CD8-positive, alpha-beta memory T cell (primary cell): ENCODE results near the gene TMCC1. TPM values are rescaled to one million over a fixed set of nuclear protein-coding genes. Genes with fewer than 3 reads are reported as not detected.
"Not testable (repeated sequence)": the region's sequence is repeated elsewhere in the genome, so short reads cannot be mapped to it uniquely, and the experiment has no call there.

Source experiments
- CTCF ChIA-PET: fragments of 350-600 bp; sonication (Branson Sonifier 250); formaldehyde crosslinking; loops from one replicate; lab custom pipeline; 2021; ENCODE audit warnings: antibody characterized with exemption; lab: Charles Lee
- POLR2A ChIA-PET: fragments of 350-600 bp; sonication (Branson Sonifier 250); formaldehyde crosslinking; loops from one replicate; lab custom pipeline; 2021; ENCODE audit warnings: antibody characterized with exemption; lab: Charles Lee
- DNase-seq, 5 donors: peaks; one replicate each; pipeline versions ENCODE4 v3.0.0 to v3.0.0-alpha.2; 2020 to 2022; ENCODE audit warnings: mixed read lengths in 1 of 5
- H3K27ac ChIP-seq: one replicate; pipeline ENCODE4 v1.7.0; 2013; ENCODE audit warnings: low read depth, mild to moderate bottlenecking, low read length, moderate library complexity
- H3K27me3 ChIP-seq: 2 replicates; pipeline ENCODE4 v1.7.0; 2013; ENCODE audit warnings: low read length, mild to moderate bottlenecking; ENCODE audit not compliant: insufficient read depth, poor library complexity, severe bottlenecking
- H3K36me3 ChIP-seq: 2 replicates; pipeline ENCODE4 v1.7.0; 2013; ENCODE audit warnings: mild to moderate bottlenecking, low read length, moderate library complexity; ENCODE audit not compliant: insufficient read depth
- H3K4me1 ChIP-seq: 2 replicates; pipeline ENCODE4 v1.7.0; 2013; ENCODE audit warnings: mild to moderate bottlenecking, low read length, moderate library complexity; ENCODE audit not compliant: insufficient read depth
- H3K4me3 ChIP-seq: 2 replicates; pipeline ENCODE4 v1.7.0; 2013; ENCODE audit warnings: mild to moderate bottlenecking, low read length
- H3K9me3 ChIP-seq: 2 replicates; pipeline ENCODE4 v1.7.0; 2013; ENCODE audit warnings: mild to moderate bottlenecking, low read length
- H3K27ac Mint-ChIP-seq, 8 donors: one replicate each; pipeline ENCODE4 v1.8.0; 2020 to 2021; ENCODE audit warnings: mixed read lengths in 8 of 8, mild to moderate bottlenecking in 6 of 8, inconsistent platforms in 3 of 8, moderate library complexity in 3 of 8
- H3K27me3 Mint-ChIP-seq, 2 donors: one replicate each; pipeline ENCODE4 v1.8.0; 2020 to 2021; ENCODE audit warnings: mixed read lengths in 2 of 2, mild to moderate bottlenecking in 1 of 2, moderate library complexity in 1 of 2
- H3K36me3 Mint-ChIP-seq, 3 donors: one replicate each; pipeline ENCODE4 v1.8.0; 2020 to 2021; ENCODE audit warnings: mixed read lengths in 3 of 3, inconsistent platforms in 1 of 3, mild to moderate bottlenecking in 1 of 3
- H3K4me1 Mint-ChIP-seq, 3 donors: one replicate each; pipeline ENCODE4 v1.8.0; 2020 to 2021; ENCODE audit warnings: mixed read lengths in 3 of 3, inconsistent platforms in 1 of 3, mild to moderate bottlenecking in 1 of 3
- H3K4me3 Mint-ChIP-seq, 7 donors: one replicate each; pipeline ENCODE4 v1.8.0; 2020 to 2021; ENCODE audit warnings: mixed read lengths in 7 of 7, mild to moderate bottlenecking in 6 of 7, moderate library complexity in 4 of 7, inconsistent platforms in 2 of 7
- H3K9me3 Mint-ChIP-seq, 5 donors: one replicate each; pipeline ENCODE4 v1.8.0; 2020 to 2022; ENCODE audit warnings: mixed read lengths in 5 of 5, mild to moderate bottlenecking in 3 of 5, moderate library complexity in 2 of 5, inconsistent platforms in 1 of 5
- polyA plus RNA-seq: library from polyadenylated mRNA; unstranded; fragments of 300-500 nt; fragmentation: Illumina TruSeq; gene quantifications from one replicate; pipeline ENCODE4 v1.2.3, GENCODE V29; 2021
- total RNA-seq, 2 experiments: library from RNA; stranded (reverse); gene quantifications; one replicate each; pipeline ENCODE4 v1.2.3, GENCODE V29; 2021

TMCC1 gene
- total and polyA plus RNA-seq, 3 experiments from 2014 or later, result 5.6 to 18.6 (median 16.0) TPM

GRCh38 chr3:129917423-129918007 is 24.0 kb upstream of the TMCC1 start:
- no peaks in the 10 kb centered on the region for H3K4me1 ChIP-seq
- H3K4me3 ChIP-seq, result no peak overlapping the region
- POLR2A ChIA-PET, result no interaction called here
- CTCF ChIA-PET, result no interaction called here
- Mint-ChIP-seq H3K4me1 (no peaks in the 10 kb centered on the region), H3K27ac (no peak overlapping the region), H3K9me3 (peaks cover 0 to 43% (median 41%) of the 10 kb centered on the region in 5 donors), H3K36me3 (peaks cover 0 to 4% (median 0%) of the 10 kb centered on the region in 3 donors), H3K27me3 (peaks cover 8 to 10% of the 10 kb centered on the region in 2 donors), H3K4me3 (no peak overlapping the region)
- peaks cover 19% of the 10 kb centered on the region for H3K9me3 ChIP-seq
- H3K27ac ChIP-seq, result no peak overlapping the region
- no peaks in the 10 kb centered on the region for H3K27me3 ChIP-seq
- H3K36me3 ChIP-seq, result no peaks in the 10 kb centered on the region
- no peak for DNase-seq

GRCh38 chr3:129913618-129914017 is 20.1 kb upstream of the TMCC1 start:
- ChIA-PET CTCF (no interaction called here), POLR2A (no interaction called here)
- Mint-ChIP-seq H3K4me3 (no peak overlapping the region), H3K27me3 (peaks cover 6 to 12% of the 10 kb centered on the region in 2 donors), H3K27ac (no peak overlapping the region), H3K9me3 (peaks cover 0 to 35% (median 31%) of the 10 kb centered on the region in 5 donors), H3K4me1 (no peaks in the 10 kb centered on the region), H3K36me3 (peaks cover 0 to 5% (median 2%) of the 10 kb centered on the region in 3 donors)
- no peak overlapping the region for H3K27ac ChIP-seq
- no peaks in the 10 kb centered on the region for H3K27me3 ChIP-seq
- no peak for DNase-seq
- no peaks in the 10 kb centered on the region for H3K4me1 ChIP-seq
- peaks cover 19% of the 10 kb centered on the region for H3K9me3 ChIP-seq
- no peak overlapping the region for H3K4me3 ChIP-seq
- no peaks in the 10 kb centered on the region for H3K36me3 ChIP-seq

- peaks cover under 1 to 26% (median 24%) of the 10 kb centered on the region in 5 donors for H3K9me3 Mint-ChIP-seq
- H3K27ac ChIP-seq, result no peak overlapping the region
- CTCF ChIA-PET, result interaction anchor here (0.7 kb wide), 1 partner anchor 714 kb away, joined by 3 read pairs; no protein-coding TSS in a partner anchor
- H3K4me1 ChIP-seq, result no peaks in the 10 kb centered on the region
- peaks cover 6% of the 10 kb centered on the region for H3K9me3 ChIP-seq
- H3K27me3 ChIP-seq, result no peaks in the 10 kb centered on the region
- H3K4me3 Mint-ChIP-seq, result no peak overlapping the region
- no peaks in the 10 kb centered on the region for H3K36me3 ChIP-seq
- H3K4me1 Mint-ChIP-seq, result no peaks in the 10 kb centered on the region
- H3K27ac Mint-ChIP-seq, result peak overlapping the region in 1 of 8 donors; percentile 46
- DNase-seq, result no peak
- H3K4me3 ChIP-seq, result no peak overlapping the region
- peaks cover 0 to 16% (median 2%) of the 10 kb centered on the region in 3 donors for H3K36me3 Mint-ChIP-seq
- POLR2A ChIA-PET, result no interaction called here
- peaks cover 6 to 12% of the 10 kb centered on the region in 2 donors for H3K27me3 Mint-ChIP-seq
Measured at GRCh38 chr3:129911261-129911861, 17.9 kb upstream of the TMCC1 start.

GRCh38 chr3:129909235-129909634 is 15.7 kb upstream of the TMCC1 start:
- H3K27ac Mint-ChIP-seq, H3K27ac ChIP-seq, H3K4me1 Mint-ChIP-seq, H3K36me3 ChIP-seq, H3K27me3 ChIP-seq, H3K4me3 Mint-ChIP-seq, H3K4me1 ChIP-seq, DNase-seq, H3K9me3 ChIP-seq, H3K4me3 ChIP-seq: not testable (repeated sequence)
- Mint-ChIP-seq H3K27me3 (peaks cover 6 to 12% of the 10 kb centered on the region in 2 donors), H3K9me3 (peaks cover 21 to 32% (median 30%) of the 10 kb centered on the region in 5 donors), H3K36me3 (peaks cover 5 to 36% (median 5%) of the 10 kb centered on the region in 3 donors)
- ChIA-PET POLR2A (interaction anchor here (0.5 kb wide), 1 partner anchor 89 kb away, joined by 4 read pairs; no protein-coding TSS in a partner anchor), CTCF (interaction anchor here (1.4 kb wide), 1 partner anchor 419 kb away, joined by 3 read pairs; no protein-coding TSS in a partner anchor)

GRCh38 chr3:129908417-129908816 is 14.9 kb upstream of the TMCC1 start:
- Histone ChIP-seq H3K27ac (no peak overlapping the region), H3K4me3 (no peak overlapping the region), H3K36me3 (no peaks in the 10 kb centered on the region), H3K9me3 (peaks cover 6% of the 10 kb centered on the region), H3K4me1 (no peaks in the 10 kb centered on the region), H3K27me3 (no peaks in the 10 kb centered on the region)
- no peak overlapping the region for H3K4me3 Mint-ChIP-seq
- H3K9me3 Mint-ChIP-seq, result peaks cover 21 to 34% (median 31%) of the 10 kb centered on the region in 5 donors
- H3K4me1 Mint-ChIP-seq, result no peaks in the 10 kb centered on the region
- peaks cover 5 to 43% (median 5%) of the 10 kb centered on the region in 3 donors for H3K36me3 Mint-ChIP-seq
- ChIA-PET POLR2A (no interaction called here), CTCF (interaction anchor here (1.3 to 1.4 kb wide), 2 partner anchors 14 to 418 kb away, joined by 3 to 4 read pairs; partner anchors contain the start of gene TMCC1)
- peaks cover 6 to 12% of the 10 kb centered on the region in 2 donors for H3K27me3 Mint-ChIP-seq
- H3K27ac Mint-ChIP-seq, result no peak overlapping the region
- DNase-seq, result no peak

GRCh38 chr3:129901272-129901671 is 7.8 kb upstream of the TMCC1 start:
- H3K4me3 ChIP-seq, H3K27ac Mint-ChIP-seq, H3K27ac ChIP-seq, H3K9me3 ChIP-seq, DNase-seq, H3K27me3 ChIP-seq, H3K27me3 Mint-ChIP-seq, H3K36me3 ChIP-seq, POLR2A ChIA-PET, H3K4me1 Mint-ChIP-seq, H3K4me1 ChIP-seq, H3K4me3 Mint-ChIP-seq: not testable (repeated sequence)
- CTCF ChIA-PET, result interaction anchor here (0.6 kb wide), 1 partner anchor 14 kb away, joined by 3 read pairs; no protein-coding TSS in a partner anchor
- peaks cover 5 to 31% (median 8%) of the 10 kb centered on the region in 3 donors for H3K36me3 Mint-ChIP-seq
- peaks cover 17 to 21% (median 20%) of the 10 kb centered on the region in 5 donors for H3K9me3 Mint-ChIP-seq

GRCh38 chr3:129897026-129897425 is 3.5 kb upstream of the TMCC1 start:
- no peaks in the 10 kb centered on the region for H3K9me3 Mint-ChIP-seq
- Histone ChIP-seq H3K4me1 (peaks cover 15% of the 10 kb centered on the region), H3K27me3 (no peaks in the 10 kb centered on the region), H3K36me3 (no peaks in the 10 kb centered on the region), H3K4me3 (no peak overlapping the region), H3K27ac (no peak overlapping the region), H3K9me3 (no peaks in the 10 kb centered on the region)
- H3K27me3 Mint-ChIP-seq, result peaks cover 0 to 5% of the 10 kb centered on the region in 2 donors
- peaks cover 15 to 17% (median 16%) of the 10 kb centered on the region in 3 donors for H3K4me1 Mint-ChIP-seq
- H3K4me3 Mint-ChIP-seq, result no peak overlapping the region
- POLR2A ChIA-PET, result no interaction called here
- DNase-seq, result no peak
- CTCF ChIA-PET, result no interaction called here
- no peak overlapping the region for H3K27ac Mint-ChIP-seq
- H3K36me3 Mint-ChIP-seq, result peaks cover 0 to 5% (median 4%) of the 10 kb centered on the region in 3 donors
